HG03460 (cell line): ENCODE data around the gene DCC.

Experiments
- ATAC-seq: cut with Tn5 transposase; IDR thresholded peaks from one replicate; pipeline ENCODE4 v1.9.1; 2021; ENCODE audit not compliant: unreplicated experiment

DCC gene

DNA sequence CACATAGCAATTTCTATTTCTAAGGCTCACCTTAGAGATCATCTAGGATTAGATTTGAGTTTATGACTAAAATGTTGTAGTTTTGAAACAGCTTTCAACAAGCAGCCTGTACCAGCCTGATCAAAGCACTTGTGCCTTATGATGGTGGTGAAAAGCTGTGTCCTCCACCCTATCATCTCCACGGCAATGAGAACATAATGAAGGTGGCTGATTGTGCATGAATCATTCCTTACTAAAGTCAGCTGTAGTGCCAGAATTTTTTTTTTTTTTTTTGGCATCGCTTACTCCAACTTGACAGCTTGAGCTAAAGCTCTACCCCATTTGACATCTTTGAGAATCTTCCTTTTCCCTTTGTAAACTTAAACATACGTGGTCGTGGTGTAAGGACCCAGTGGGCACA is 86.0 kb downstream of the DCC start:
- ATAC-seq: no peak

GRCh38 chr18:52426462-52426861 is 86.5 kb downstream of the DCC start:
- no peak for ATAC-seq

GRCh38 chr18:52427521-52428175 is 87.7 kb downstream of the DCC start:
- no peak for ATAC-seq

GRCh38 chr18:52431683-52432082 is 91.7 kb downstream of the DCC start:
- ATAC-seq: no peak

- no peak for ATAC-seq
These were observed 93.8 kb downstream of the DCC start for GRCh38 chr18:52433797-52434196.

DNA sequence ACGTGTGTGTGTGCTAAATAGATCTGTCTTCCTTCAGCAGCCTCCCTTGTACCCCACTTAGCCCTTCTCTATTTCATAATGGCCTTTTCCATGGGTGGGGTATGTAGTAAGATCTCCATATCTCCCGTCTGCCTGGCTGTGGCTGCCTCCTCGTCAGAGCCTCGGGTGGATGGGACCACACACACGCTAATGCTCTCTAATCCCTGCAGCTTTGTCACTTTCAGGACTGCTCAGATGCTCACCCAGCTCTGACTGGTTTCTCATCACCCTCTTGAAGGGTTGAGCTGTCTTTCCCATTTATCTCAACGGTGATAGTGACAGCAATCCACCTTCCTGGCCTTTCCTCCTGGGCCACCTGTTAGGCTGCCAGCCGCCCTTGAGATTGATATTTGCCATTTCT is 95.3 kb downstream of the DCC start:
- no peak for ATAC-seq

DNA sequence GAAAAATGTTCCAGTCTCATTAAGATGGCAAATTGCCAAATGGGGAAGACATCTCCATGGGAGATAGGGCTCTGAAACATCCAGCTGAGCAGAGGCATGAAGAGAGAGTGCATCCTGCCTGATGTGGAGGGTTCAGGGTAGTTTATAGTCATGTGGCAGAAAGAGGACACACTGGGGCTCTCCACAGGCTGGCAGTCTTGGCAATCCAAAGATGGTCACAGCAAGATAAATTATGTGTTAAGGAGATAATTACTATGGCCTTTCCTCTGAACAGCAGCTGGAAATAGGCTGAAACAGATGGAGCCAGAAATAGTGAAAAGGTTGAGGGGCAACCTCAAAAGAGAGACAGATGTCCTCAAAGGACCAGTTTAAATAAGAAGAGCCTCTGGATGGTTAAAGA is 97.2 kb downstream of the DCC start:
- no peak for ATAC-seq

GRCh38 chr18:52439457-52439856 is 99.5 kb downstream of the DCC start:
- no peak for ATAC-seq

- ATAC-seq: no peak
These were observed 101.8 kb downstream of the DCC start for GRCh38 chr18:52441794-52442193.

GRCh38 chr18:52442686-52443085 is 102.7 kb downstream of the DCC start:
- ATAC-seq: no peak

DNA sequence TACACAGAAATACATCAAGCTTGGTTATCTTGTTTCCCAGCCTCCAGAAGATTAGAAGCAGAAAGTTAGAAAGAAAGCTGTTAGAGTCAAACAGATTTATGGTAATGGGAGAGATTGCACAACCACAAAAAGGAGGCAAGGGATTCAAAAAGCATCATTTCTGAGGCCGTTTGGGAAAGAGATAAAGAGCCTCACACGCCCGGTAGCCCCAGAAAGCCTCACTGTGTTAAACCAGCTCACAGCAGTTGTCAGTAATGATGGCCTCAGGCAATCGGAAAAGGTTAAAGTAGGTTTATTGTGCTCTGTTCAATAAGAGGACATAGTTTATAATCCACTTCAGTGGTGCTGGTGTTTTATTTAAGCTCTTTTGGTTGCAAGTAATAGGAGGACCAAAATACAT is 111.3 kb downstream of the DCC start:
- ATAC-seq: no peak

DNA sequence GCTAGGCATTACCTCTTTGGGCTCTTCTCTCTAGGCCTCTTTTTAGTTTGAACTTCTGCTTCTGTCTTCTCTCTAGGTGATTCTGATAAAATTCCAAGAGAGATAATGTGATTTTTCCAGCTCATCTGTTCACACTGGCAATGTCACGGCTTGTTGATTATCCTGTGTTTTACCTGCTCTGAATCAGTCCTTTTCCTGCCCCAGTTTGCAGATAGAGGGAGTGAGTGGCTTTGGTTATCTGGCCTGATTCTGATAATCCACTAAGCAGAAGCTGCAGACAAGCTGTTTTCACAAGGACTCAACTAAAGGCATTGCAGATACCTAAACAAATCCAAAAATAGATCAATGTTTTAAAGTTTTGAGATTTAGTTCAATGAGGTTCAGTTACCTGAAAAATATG is 111.9 kb downstream of the DCC start:
- no peak for ATAC-seq

GRCh38 chr18:52452427-52452826 is 112.4 kb downstream of the DCC start:
- no peak for ATAC-seq

DNA sequence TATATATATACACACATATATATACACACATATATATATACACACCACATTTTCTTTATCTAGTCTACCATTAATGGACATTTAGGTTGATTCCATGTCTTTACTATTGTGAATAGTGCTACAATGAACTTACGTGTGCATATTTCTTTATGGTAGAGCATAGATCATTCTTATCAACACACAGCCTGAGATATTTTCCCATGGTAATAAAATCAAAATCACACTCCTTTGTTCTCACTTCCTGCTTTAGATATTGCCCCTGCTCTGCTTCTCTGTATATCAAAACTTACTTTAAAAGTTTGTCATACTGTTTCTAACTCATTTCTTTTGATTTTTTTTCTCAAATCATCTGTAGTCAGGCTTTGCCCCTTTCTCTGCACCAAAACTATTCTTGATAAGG is 119.9 kb downstream of the DCC start:
- ATAC-seq: no peak

GRCh38 chr18:52462853-52463252 is 122.9 kb downstream of the DCC start:
- ATAC-seq: no peak

DNA sequence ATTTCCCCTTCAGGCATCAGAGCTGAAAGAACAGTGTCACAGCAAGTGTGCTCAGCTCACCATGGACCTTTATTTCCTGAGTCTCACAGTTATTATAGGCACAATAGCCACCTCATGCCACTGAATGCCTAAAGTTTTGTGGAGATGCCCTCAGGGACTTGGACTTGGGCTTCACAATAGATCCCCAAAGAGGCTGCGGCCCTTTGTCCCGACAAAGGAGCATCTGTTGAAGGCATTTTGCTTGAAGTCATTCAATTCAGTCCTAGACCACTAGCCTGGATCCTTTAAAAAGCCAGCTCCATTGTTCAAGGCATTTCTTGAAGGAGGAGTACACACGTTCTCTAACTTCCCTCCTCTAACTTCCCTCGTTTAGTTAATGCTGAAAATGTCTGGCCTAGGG is 125.4 kb downstream of the DCC start:
- ATAC-seq: no peak

DNA sequence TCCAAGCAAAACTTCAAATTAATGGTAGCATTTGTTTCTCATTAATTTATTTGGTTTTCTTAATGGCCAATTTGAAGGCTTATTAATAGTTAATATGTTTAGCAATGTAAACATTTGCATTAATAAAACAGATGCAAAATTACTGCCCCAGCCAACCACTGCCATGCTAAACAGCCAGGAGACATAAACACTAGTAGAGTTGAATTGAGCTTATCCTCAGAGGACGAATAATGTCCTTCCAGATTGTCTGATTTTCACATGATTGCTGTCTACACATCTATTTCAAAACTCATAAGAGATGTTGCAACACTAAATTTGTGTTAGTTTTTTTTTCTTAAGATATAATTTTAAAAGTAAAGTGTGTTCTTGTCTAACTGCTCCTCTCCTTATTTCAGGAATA is 128.5 kb downstream of the DCC start:
- ATAC-seq: no peak

DNA sequence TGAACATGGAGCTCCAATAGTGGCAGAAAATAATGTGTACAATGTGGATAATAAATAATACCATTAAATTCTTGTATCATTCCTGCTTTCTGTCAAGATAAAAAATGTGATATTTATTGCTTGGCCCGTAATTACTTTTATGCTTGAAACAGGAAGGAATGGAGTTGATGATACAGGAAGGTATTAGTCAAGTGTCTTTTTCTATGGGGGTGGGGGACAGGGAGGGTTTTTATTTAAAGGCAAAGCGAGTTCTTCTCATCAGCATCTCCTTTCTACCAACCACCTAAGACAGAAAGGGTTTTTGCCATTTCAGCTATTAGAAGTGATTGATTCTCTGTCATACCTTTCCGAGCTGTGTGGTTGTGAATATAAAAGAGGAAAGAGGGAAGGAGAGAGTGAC is 135.3 kb downstream of the DCC start:
- no peak for ATAC-seq

DNA sequence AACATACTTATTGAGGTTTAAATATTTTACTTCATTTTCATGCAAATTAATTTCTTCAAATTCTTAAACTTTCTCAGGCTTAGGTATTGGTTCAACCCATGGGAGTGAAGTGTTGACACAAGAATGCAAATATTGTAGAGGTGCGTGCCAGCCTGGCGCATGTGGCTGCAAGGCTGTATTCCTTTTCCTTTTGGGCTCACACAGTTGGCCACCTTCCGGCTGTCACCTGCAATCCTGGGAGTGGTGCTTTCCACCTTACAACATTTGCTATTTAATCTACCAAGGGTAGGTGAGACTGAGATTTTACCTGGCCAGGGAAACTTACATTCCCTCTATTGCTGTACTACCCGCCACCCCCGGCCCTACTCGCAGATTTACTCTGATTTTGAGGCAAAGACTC is 141.1 kb downstream of the DCC start:
- ATAC-seq: no peak

DNA sequence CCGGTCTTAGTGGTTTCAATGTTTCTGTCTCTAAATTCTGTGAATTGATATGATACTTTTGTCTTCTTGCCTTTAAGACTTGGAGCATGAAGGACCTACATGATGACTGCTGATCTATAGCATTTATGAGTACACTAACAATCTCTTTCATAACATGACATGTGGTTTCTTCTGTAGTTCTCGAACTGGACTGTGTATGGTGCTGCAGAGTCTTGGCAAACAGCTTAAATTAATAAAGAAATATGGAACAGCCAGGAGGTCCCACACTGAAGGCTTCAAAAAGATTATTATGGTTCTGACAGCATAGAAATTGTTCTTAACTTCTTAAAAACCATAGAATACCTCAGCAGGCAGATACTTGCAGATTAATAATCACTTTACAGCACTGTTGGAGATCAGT is 145.0 kb downstream of the DCC start:
- no peak for ATAC-seq

DNA sequence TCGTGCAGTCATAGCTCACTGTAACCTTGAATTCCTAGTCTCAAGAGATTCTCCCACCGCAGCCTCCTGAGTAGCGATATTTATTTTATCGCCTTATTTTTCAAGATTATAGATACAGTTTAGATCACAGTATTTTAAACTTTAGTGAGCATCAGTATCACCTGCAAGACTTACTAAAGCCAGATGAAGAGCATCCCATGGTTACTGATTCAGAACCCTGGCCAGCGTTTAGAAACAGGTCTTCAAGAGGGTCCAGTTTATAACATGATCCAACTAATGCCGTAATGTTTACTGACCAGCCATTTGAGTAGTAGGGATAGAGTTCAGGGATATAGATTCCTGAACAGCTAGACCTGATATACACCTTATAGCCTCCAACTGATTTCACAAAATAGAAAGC is 146.1 kb downstream of the DCC start:
- ATAC-seq: no peak

DNA sequence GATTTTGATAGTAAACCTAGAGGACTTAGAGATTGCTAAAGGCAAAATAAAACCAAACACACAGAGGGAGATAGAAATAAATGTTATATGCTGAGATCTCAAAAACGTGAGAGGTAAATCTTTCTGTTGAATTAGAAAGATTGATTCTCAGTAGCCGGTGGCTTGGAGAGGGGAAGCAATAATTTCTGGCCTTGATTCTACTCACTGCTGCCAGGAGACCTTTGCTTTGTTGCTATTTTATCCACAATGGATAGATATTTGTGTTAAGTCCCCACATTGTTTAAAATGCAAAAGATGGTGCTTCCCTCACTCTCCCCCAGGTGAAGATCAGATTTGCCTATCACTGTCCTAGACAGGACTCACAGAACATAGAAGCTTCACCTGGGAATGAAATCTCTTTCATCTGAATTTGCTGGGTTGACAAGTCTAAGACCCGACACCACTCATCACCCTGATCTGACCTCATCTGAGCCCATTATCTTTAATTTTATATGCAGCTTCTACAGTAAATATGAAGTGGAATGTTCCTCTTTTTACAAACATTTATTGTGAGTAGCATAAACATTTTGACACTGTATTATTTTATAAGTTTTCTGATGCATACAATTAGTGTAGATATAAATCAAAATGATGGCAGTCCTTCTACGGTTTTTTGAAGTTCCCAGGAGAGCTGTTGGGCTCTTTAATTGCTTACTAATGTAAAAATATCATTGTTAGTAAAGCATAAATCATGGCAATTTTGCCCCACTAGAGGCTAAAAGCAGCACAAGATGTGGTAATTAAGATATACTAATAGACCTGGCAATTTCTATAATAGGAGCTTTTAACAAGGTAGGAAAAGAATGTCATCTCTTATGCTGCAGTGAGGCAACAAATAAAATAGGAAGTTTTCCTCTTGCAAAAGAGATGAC is 149.7 kb downstream of the DCC start:
- no peak for ATAC-seq

GRCh38 chr18:52496426-52496825 is 156.4 kb downstream of the DCC start:
- ATAC-seq: no peak
